GM18870 (cell line): ENCODE data around the gene NXN.
"Not testable (repeated sequence)": the region's sequence is repeated elsewhere in the genome, so short reads cannot be mapped to it uniquely, and the experiment has no call there.

ENCODE experiments used
- ATAC-seq: cut with Tn5 transposase; IDR thresholded peaks from one replicate; pipeline ENCODE4 v1.9.1; 2021; ENCODE audit warnings: moderate library complexity; ENCODE audit not compliant: unreplicated experiment

The NXN gene

DNA sequence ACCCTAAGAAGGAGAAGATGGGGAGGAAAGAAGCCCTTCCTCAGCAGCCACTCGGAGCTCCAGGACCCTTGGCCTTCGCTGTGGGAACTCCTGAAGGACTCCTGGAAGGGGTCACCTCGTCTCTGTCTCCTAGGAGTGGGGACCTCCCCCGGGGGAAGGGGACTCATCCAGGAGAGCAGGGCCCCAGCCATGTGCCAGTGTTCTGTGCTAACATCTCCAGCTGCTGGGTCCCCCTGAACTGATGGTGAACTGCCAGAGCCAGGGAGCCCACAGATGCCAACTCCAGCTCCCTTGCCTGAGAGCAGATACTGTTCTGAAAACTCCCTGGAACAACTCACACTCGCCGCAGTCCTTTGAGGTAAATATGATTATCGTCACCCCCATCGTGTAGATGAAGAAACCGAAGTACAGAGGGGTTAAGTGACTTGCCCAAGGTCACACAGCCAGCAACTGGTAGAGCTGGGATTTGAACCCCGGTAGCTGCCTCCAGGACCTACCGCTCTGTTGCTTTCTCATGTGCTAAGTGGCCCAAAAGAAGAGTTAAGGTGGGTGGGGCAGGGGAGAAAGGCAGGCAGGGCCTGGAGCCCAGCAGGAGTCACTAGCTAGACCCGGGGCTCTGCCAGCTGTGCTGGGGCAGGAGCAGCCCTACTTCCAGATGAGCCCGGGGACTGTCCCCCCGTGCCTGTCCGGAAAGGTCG, 27.9 kb upstream of the NXN start:
- ATAC-seq: no peak

GRCh38 chr17:1006054-1006453, 26.5 kb upstream of the NXN start:
- no peak for ATAC-seq

- ATAC-seq: no peak
Observed at GRCh38 chr17:1005361-1005946, 25.9 kb upstream of the NXN start.

- no peak for ATAC-seq
Observed at GRCh38 chr17:1004769-1005295, 25.3 kb upstream of the NXN start.

- no peak for ATAC-seq
Observed at GRCh38 chr17:1003972-1004768, 24.6 kb upstream of the NXN start.

- no peak for ATAC-seq
Observed at GRCh38 chr17:1003633-1003971, 24.0 kb upstream of the NXN start.

DNA sequence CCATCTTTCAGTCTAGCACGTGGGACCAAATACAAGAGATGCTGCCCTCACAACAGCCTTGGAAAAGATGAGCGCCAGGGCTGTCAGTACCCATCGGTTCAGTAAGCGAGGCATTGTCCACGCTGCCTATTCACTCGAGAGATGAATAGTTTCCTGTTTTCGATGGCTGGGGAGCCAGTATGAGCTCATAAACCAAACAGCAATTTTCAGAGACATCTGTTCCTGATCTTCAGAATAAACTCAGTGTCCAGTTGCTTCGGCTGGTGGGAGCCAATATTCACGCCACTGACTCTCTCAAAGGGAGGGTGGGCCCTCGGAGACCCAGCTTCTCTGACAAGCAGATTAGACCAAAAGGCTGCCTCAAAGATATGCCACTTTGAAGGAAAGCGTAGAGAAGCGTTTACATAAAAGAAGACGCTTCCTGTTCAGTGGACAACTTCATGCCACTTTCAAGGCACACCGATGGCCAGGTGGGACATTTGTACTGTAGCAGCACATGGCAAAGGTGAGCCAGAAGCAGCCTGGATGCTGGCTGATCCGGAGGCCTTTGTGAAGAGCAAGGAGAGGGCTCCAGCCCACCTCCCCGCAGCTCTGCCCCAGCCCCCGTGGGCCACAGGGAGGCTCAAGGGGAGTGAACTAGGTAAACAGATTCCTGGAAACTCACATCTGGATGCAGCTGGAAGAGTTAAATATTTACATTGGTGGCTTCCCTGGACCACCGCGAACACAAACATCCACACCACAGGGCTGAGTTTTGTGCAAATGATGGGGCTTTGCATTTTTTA, 23.4 kb upstream of the NXN start:
- no peak for ATAC-seq

- no peak for ATAC-seq
Observed at GRCh38 chr17:1002412-1002753, 22.8 kb upstream of the NXN start.

DNA sequence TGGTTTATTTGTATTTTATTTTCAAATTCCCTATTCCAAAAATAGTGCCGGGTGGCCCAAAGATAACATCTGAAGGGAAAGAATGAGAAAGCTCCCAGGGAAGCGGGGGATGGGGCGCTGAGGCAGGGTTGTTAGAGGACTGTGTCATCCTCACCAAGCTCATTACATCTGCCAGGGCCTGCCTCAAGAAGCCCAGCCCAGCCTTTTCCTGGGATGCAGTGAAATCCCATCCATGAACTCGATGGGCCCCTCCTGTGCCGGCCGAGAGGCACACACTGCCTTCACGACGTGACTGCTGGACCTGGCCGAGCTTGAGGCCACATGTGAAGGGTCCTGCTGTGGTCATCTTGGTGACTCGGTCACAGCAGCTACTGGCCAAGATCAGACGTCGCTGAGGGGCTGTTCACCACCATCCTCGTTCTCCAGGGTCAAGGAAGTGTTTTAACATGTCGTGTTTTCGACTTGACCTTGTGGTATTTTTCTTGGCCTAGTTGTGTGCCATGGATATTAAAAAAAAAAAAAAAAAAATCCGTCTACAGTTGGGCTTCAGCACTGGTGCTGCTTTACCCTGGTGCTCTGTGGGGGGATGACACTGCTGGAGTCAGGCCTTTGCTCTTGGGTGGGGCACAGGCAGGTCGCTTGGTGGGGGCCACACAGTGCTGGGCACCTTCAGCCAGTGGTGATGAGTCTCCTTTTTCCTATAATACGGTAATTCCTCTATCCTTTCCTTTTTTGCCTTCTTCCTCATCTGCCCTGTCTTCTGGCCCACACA, 22.2 kb upstream of the NXN start:
- no peak for ATAC-seq

DNA sequence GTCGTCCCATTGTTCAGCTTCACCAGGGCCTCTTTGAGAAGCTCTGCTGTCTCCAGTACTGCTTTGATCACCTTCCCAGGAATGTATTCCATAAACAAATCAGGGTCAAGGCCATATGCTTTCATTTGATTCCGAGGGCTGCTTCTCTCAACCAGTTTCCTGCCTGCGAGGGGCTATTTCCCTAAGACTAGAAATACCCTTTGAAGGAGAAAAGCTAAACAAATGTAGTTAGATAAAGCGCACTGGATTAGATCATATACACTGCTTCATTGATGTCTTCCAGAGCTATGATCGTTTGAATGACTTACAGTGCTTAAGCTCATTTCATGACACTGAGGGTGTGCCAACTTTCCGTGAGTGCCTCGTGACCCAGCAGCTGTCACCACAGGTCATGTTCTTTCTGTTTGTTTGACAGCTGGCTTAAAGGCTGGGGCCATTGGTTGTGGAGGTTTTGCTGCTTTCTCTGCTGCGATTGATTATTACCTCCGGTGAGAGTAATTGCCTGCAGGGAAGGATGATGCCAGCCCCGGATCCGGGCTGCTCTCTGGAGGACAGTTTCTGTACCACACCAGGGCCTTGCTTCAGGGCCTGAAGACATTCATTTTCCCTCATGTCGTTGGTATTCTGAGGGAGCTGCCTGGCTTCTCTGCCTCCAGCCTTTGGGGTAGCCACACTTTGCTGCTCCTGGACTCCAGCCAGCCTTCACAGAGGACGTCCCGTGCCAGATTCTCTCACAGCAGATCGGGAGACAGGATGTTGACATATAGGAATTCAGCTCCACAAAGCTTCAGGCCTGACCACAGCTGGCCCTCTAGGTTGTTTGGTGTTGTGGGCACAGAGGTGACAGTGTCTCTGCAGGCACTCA, 21.3 kb upstream of the NXN start:
- no peak for ATAC-seq

DNA sequence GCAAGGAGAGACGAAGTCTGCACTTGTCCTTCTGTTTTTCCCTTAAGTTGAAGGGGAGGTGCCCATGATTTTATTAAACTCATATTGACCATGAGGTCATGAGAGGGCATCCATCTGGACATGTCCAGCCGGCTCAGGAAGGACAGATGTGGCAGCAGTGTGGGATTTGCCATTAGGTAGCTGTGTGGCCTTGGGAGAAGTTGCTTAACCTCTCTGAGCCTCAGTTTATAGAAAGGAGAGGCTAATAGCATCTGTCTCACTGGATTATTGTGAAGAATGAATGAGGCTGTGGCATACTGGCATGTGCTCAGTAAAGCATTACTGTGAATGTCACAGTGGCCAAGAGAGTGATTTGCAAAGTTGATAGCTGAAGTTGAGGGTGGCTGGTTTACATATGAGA, 18.5 kb upstream of the NXN start:
- no peak for ATAC-seq

GRCh38 chr17:996554-997344, 17.2 kb upstream of the NXN start, which contains the start of gene TIMM22:
Gene TIMM22 (plus strand): TSS chr17:997129. CDS start chr17:997143, 14 bp downstream.
- peak; percentile 85 for ATAC-seq

GRCh38 chr17:995324-995723, 15.7 kb upstream of the NXN start:
- not testable (repeated sequence) for ATAC-seq

DNA sequence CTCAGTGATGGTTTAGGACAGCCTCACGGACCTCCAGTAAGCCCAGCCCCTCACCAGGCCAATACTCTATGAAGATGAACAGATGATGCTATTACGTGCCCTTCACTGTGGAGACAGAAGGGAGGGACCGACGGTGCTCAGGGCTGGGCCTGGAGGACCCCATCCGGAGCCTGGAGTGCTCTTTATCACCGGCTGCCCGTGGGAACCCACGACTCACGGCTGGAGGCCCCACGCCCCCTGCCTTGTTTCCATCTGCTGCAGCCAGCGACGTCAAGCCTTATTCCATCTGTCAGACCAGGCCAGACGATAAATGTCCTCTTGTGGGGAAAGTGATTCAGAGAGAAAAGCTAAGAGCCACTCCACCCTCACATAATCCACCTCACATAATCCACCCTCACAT, 13.4 kb upstream of the NXN start:
- no peak for ATAC-seq

- no peak for ATAC-seq
Observed at GRCh38 chr17:988561-988960, 9.0 kb upstream of the NXN start.

DNA sequence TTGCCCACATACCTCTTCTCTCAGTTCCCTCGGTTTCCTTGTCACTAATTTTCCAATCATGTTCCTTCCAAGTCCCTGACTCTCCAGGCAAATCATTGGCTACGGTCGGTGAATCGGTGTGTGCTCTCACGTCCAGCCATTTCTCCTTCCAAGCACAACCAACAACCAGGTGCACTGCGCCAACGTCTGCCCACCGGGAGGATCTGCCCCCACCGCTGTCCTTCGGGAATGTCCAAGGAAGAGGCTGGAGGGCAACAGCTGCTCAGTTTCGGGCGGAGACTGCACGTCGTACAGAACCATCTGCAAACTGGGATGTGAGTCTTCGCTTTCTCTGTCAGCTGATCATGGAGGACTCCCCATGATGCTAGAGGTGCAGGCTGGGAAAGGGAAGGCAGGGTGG, 8.4 kb upstream of the NXN start:
- ATAC-seq: no peak

GRCh38 chr17:986322-986929, 6.8 kb upstream of the NXN start:
- ATAC-seq: no peak

DNA sequence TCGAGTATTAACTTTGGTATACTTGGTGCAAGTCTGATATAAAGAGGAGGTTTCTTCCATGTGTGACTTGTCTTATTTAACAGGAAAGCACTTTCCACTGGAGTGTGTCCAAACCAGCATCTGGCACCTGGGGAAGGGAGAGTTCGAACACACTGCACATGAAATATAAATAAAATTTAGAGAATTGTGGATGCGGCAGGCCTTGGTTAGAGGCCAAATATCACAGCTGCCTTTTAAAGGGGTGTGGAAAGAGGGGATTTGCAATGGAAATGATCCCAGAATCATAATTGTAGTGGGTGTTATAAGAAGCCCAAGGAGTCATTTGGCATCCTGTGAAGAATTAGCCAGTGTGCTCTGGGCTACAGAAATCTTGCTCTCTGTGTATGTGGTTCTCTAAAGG, 4.3 kb upstream of the NXN start:
- ATAC-seq: no peak
